Measurements from ENCODE around the gene CDC42BPG. TPM values are rescaled to one million over a fixed set of nuclear protein-coding genes. Genes with fewer than 3 reads are reported as not detected.
A peak's percentile ranks its signal among the peaks of the same experiment; 100 is the strongest.

The CDC42BPG gene
- total and polyA plus RNA-seq, 9 of the 15 experiments (the other 6 are each of a cell fraction or from before 2014, with no cell fraction given), result 0.04 to 8.8 (median 2.1) TPM

GRCh38 chr11:64843686-64844329 is 645 bp downstream of the CDC42BPG start (continued):
- TF ChIP-seq ZBTB11 (CRISPR knock-in tag; IDR thresholded peaks at IDR 0.05) (no peak), REST (IDR thresholded peaks at IDR 0.05; ENCODE audit: borderline replicate concordance) (no peak), REST (CRISPR knock-in tag; IDR thresholded peaks at IDR 0.05; ENCODE audit: low read depth) (0 out of 2 replicates have a peak, but pooled peaks have one; percentile 18), LARP7 (IDR thresholded peaks at IDR 0.05) (0 out of 2 replicates have a peak, but pooled peaks have one; percentile 49), FOXA3 (CRISPR knock-in tag; conservative IDR thresholded peaks at IDR 0.05 in 1 of 2, IDR thresholded peaks at IDR 0.05 in 1 of 2) (peak in 1 of 2 experiments; percentile 31; a peak in 1 of 4 replicates), USF1 (CRISPR knock-in tag; IDR thresholded peaks at IDR 0.05) (no peak), NELFE (IDR thresholded peaks at IDR 0.05; ENCODE audit: insufficient read depth, insufficient read length) (no peak), ARID2 (IDR thresholded peaks at IDR 0.05) (0 out of 2 replicates have a peak, but pooled peaks have one; percentile 22), ATF6 (CRISPR knock-in tag; IDR thresholded peaks at IDR 0.05) (0 out of 2 replicates have a peak, but pooled peaks have one; percentile 34), ILK (tag; IDR thresholded peaks at IDR 0.05; ENCODE audit: borderline replicate concordance, low read depth) (no peak)

All from K562 (cell line).